Right renal pelvis (tissue), 4 donors: Measurements from ENCODE around the gene ANXA2. TPM values are rescaled to one million over a fixed set of nuclear protein-coding genes. Genes with fewer than 3 reads are reported as not detected.

Experiments used
- DNase-seq, 4 donors: peaks; one replicate each; pipeline ENCODE4 v3.0.0-alpha.2; 2013; ENCODE audit warnings: low read depth in 4 of 4, low spot score in 3 of 4, missing footprints in 1 of 4
- polyA plus RNA-seq, 4 donors: library from polyadenylated mRNA; unstranded; fragments of 120-200 nt; gene quantifications; one replicate each; pipeline ENCODE4 v1.2.1, GENCODE V29; 2013; ENCODE audit not compliant: insufficient read length in 4 of 4

Gene ANXA2
- polyA plus RNA-seq, 4 donors, result 530 to 617 (median 572) TPM

GRCh38 chr15:60372756-60373155, 25.0 kb downstream of the ANXA2 start:
- DNase-seq, result no peak

GRCh38 chr15:60372227-60372626, 25.6 kb downstream of the ANXA2 start:
- DNase-seq, result no peak

- no peak for DNase-seq
Measured at GRCh38 chr15:60371175-60372051, 26.4 kb downstream of the ANXA2 start.

GRCh38 chr15:60370869-60371136, 27.0 kb downstream of the ANXA2 start:
- DNase-seq, result no peak

- no peak for DNase-seq
Measured at GRCh38 chr15:60370105-60370868, 27.5 kb downstream of the ANXA2 start.

- no peak for DNase-seq
Measured at GRCh38 chr15:60369696-60370095, 28.1 kb downstream of the ANXA2 start.

GRCh38 chr15:60364612-60364924, 33.2 kb downstream of the ANXA2 start:
- DNase-seq, result no peak

GRCh38 chr15:60363903-60364611, 33.7 kb downstream of the ANXA2 start:
- no peak for DNase-seq

- peak in 2 of 4 donors; percentile 43 to 58 for DNase-seq
Measured at GRCh38 chr15:60363087-60363549, 34.7 kb downstream of the ANXA2 start.

GRCh38 chr15:60362321-60363086, 35.3 kb downstream of the ANXA2 start:
- no peak for DNase-seq

GRCh38 chr15:60359738-60360137, 38.0 kb downstream of the ANXA2 start:
- peak in 1 of 4 donors; percentile 57 for DNase-seq

- no peak for DNase-seq
Measured at GRCh38 chr15:60358935-60359682, 38.7 kb downstream of the ANXA2 start.

GRCh38 chr15:60356832-60357231, 41.0 kb downstream of the ANXA2 start:
- DNase-seq, result no peak

- DNase-seq, result no peak
Measured at GRCh38 chr15:60355148-60355857, 42.5 kb downstream of the ANXA2 start.

GRCh38 chr15:60353245-60353920, 44.4 kb downstream of the ANXA2 start:
- DNase-seq, result no peak

- DNase-seq, result no peak
Measured at GRCh38 chr15:60352525-60352924, 45.3 kb downstream of the ANXA2 start.

- DNase-seq, result no peak
Measured at GRCh38 chr15:60351066-60351465, 46.7 kb downstream of the ANXA2 start.

- DNase-seq, result no peak
Measured at GRCh38 chr15:60350108-60350507, 47.7 kb downstream of the ANXA2 start.

GRCh38 chr15:60349589-60349988, 48.2 kb downstream of the ANXA2 start:
- no peak for DNase-seq
